ENCODE measurements around the gene HBE1.
"Not testable (repeated sequence)": the region's sequence is repeated elsewhere in the genome, so short reads cannot be mapped to it uniquely, and the experiment has no call there.

- TF ChIP-seq, protein P1, sequence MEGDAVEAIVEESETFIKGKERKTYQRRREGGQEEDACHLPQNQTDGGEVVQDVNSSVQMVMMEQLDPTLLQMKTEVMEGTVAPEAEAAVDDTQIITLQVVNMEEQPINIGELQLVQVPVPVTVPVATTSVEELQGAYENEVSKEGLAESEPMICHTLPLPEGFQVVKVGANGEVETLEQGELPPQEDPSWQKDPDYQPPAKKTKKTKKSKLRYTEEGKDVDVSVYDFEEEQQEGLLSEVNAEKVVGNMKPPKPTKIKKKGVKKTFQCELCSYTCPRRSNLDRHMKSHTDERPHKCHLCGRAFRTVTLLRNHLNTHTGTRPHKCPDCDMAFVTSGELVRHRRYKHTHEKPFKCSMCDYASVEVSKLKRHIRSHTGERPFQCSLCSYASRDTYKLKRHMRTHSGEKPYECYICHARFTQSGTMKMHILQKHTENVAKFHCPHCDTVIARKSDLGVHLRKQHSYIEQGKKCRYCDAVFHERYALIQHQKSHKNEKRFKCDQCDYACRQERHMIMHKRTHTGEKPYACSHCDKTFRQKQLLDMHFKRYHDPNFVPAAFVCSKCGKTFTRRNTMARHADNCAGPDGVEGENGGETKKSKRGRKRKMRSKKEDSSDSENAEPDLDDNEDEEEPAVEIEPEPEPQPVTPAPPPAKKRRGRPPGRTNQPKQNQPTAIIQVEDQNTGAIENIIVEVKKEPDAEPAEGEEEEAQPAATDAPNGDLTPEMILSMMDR (IDR thresholded peaks at IDR 0.05), result not testable (repeated sequence)
- not testable (repeated sequence) for TF ChIP-seq POLR2AphosphoS5, EP300, POLR2A (IDR thresholded peaks at IDR 0.05)
Measured at GRCh38 chr11:5294342-5294995, 24.7 kb upstream of the HBE1 start.

Measured in gastroesophageal sphincter (tissue), 3 donors.